ENCODE data around the gene ZDHHC13.

The ZDHHC13 gene

GRCh38 chr11:19116971-19117759 lies at the start of gene ZDHHC13:
Gene ZDHHC13 (plus strand): TSS chr11:19117168. CDS start chr11:19117250, 82 bp downstream.
- peak; percentile 95 for DNase-seq

DNA sequence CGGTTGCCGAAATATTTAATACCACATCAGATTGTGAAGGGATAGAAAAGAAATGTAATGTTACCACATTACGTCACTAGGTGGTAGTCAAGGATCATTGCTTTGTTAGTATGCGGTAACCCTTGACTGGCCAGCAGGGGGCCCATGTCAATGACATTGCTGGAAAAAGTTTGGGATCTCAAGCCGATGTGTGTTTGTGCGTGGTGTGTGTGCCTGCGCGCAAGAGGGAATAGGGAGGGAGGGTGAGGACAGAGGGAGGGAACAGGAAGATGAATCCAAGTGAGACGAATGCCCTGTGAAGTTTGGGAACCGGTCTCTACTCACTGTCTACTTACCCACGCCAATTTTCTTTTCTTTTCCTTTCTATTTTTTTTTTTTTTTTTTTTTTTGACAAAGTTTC lies 45.7 kb upstream of the ZDHHC13 start:
- DNase-seq: peak; percentile 58

GRCh38 chr11:19072464-19072863 lies 44.5 kb upstream of the ZDHHC13 start:
- no peak for DNase-seq

GRCh38 chr11:19073454-19074415 lies 43.2 kb upstream of the ZDHHC13 start:
- DNase-seq: no peak

GRCh38 chr11:19075636-19076035 lies 41.3 kb upstream of the ZDHHC13 start:
- DNase-seq: no peak

GRCh38 chr11:19076744-19077589 lies 40.0 kb upstream of the ZDHHC13 start:
- peak; percentile 61 for DNase-seq

DNA sequence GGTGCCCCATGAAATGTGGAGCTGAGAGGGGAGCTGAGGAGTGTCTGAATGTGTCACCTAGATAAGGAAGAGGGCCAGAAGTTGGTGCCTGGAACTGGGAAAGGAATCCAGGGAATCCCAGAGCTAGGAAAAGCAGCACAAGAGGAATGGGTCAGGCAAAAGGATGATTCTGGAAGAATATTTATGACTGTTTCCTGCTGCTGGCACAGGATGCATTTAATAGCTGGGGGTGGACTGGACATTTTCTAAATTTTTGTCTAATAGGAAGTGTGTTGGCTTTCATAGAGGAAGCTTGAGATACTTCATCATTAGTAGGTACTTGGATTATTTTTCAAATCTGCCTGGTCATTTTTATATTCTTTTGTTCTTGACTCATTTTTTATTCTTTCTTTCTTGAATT lies 39.0 kb upstream of the ZDHHC13 start:
- DNase-seq: no peak

DNA sequence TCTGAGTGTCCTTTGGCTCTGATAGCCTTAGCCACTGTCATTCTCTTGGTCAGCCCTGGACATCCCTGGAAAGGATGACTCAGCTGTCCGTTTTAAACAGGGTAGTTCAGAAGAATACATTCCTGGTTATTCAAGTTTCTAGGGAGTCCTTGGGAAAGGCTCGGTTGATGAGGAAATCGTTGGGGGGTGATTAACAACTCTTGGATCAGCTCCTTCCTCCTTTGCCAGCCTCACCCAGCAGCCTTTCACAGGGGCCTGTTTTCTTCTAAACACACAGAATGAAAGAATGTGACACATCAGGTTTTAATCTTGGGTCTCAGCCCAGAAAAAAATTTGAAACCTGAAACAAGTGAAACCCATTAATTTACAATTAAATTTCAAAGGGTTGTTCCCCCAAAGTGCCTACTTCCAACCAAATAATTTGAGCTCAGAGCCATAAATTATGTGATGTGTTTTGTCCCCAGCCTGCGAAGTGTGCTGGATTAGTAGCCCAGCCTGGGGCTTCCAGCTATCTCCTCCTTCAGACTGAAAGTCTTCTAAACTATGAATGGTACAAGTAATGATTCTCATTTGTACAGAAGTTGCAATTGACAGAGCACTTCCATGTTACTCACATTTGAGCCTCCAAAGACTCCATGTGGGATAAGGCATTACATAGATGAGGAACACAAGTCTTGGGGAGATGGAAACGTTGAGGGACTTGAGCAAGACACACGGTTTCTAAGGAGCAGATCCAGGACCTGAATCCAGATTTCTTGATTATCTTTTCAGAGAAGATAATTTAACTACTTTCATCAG lies 37.1 kb upstream of the ZDHHC13 start:
- DNase-seq: no peak

GRCh38 chr11:19080579-19080993 lies 36.4 kb upstream of the ZDHHC13 start:
- DNase-seq: no peak

DNA sequence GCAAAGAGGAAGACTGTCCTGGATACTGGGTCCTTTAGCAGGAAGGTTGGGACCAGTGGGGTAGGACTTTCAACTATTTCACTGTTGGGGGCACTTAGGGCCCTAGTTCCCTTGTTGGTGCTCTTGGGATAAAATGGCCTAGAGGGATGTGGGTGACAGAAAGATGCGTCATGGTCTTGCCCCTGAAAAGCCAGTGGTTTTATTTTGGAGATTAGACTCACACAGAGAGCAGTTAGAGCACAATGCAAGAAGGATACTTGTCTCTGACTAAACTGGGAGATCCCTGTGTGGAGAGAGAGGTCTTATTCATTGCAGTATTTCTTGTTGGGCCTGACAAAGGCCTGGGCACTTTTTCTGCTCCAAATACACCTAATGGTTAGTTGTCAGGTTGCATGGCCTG lies 33.8 kb upstream of the ZDHHC13 start:
- DNase-seq: no peak

GRCh38 chr11:19084661-19085315 lies 32.2 kb upstream of the ZDHHC13 start:
- DNase-seq: no peak

DNA sequence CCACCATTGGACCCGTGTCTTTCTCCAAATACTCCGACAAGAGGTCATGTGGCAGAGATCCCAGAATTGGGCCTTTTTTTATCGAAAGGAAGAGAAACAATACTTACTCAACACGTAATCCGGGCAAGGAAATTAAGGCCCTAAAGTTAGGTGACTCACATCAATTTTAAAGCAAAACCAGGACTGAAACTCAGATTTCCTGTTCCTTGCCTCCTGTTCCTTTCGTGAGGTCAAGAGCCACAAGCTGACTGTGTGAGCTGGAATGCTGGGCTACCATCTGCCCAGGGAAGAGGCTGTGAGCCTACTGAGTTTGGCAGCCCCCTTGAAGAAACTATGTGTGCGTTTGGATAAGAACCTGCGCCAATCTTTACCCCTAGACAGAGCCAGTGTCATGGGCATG lies 29.3 kb upstream of the ZDHHC13 start:
- no peak for DNase-seq

- no peak for DNase-seq
These were observed 28.2 kb upstream of the ZDHHC13 start for GRCh38 chr11:19088791-19089190.

- DNase-seq: no peak
These were observed 27.5 kb upstream of the ZDHHC13 start for GRCh38 chr11:19089421-19089820.

DNA sequence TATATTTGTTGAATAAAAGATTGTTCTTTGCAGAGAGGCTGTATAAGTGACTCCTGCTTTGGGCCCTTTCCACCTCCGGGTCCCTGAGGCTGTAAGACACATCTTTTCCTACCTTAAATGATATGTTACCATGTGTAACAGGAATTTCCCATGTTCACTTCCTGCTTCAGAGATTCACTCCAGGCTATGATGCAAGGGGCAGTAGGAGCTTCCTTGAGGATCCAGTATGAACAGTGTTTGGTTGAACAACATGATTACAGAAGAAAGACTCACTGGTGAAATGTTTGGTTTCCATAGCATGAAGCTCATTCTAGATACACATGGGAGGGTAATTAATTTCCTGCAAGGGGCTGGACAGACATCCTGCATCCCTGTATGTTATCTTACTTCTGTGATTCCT lies 25.6 kb upstream of the ZDHHC13 start:
- DNase-seq: no peak

- DNase-seq: no peak
These were observed 24.6 kb upstream of the ZDHHC13 start for GRCh38 chr11:19092342-19092741.

DNA sequence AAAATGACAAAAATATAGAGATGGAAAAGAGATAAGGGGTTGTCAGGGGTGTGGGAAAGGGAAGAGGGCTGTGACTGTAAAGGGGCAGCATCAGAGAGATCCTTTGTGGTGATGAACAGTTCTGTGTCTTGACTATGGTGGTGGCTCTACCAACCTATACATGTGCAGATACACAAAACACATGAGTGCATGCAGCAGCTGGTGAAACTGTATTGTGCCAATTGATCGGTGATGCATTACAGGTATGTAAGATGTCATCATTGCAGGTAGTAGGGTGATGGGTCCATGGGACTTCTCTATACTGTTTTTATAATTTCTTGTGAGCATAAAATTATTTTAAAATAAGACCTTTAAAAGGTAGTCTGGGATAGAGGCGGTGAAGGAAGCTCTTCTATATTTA lies 24.1 kb upstream of the ZDHHC13 start:
- DNase-seq: no peak

- no peak for DNase-seq
These were observed 23.0 kb upstream of the ZDHHC13 start for GRCh38 chr11:19093976-19094375.

GRCh38 chr11:19094859-19095258 lies 22.1 kb upstream of the ZDHHC13 start:
- DNase-seq: no peak

- DNase-seq: no peak
These were observed 17.9 kb upstream of the ZDHHC13 start for GRCh38 chr11:19099093-19099492.

DNA sequence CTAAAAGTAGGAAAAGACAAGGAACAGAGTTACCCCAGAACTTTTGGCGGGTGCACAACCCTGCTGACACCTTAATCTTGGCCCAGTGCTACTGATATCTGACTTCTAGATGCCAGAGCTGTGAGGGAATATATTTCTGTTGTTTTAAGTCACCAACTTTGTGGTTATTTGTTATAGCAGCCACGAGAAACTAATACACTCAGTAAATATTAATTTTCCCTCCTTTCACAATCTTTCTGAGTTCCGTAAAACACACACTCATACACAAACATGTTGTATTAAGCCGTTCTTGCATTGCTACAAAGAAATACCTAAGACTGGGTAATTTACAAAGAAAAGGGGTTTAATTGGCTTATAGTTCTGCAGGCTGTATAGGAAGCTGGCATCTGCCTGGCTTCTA lies 16.1 kb upstream of the ZDHHC13 start:
- DNase-seq: no peak
